Panc1 (cell line): Measurements from ENCODE around the gene TJAP1. TPM values are rescaled to one million over a fixed set of nuclear protein-coding genes. Genes with fewer than 3 reads are reported as not detected.

ENCODE experiments used
- ATAC-seq: fragments of 200-7000 bp; cut with Tn5 transposase; 2 replicates; pipeline ENCODE4 v1.9.1; 2020; ENCODE audit warnings: mild to moderate bottlenecking, moderate library complexity
- BruUV-seq: library from RNA; stranded (reverse); fragments of 400-500 nt; replicated peaks from 2 replicates; lab custom pipeline; 2021; lab: Mats Ljungman, UMichigan
- CTCF ChIA-PET: fragments of 300-600 bp; sonication (Branson Sonifier 250); formaldehyde crosslinking; loops from one replicate; lab custom pipeline; 2022; ENCODE audit warnings: antibody characterized with exemption; lab: Charles Lee
- POLR2A ChIA-PET: fragments of 300-600 bp; sonication (Branson Sonifier 250); formaldehyde crosslinking; loops from one replicate; lab custom pipeline; 2022; ENCODE audit warnings: antibody characterized with exemption; lab: Charles Lee
- DNase-seq: peaks from one replicate; pipeline ENCODE4 v3.0.0-alpha.2; 2010; ENCODE audit warnings: low read depth, low spot score
- H3K27ac ChIP-seq: 2 replicates; pipeline ENCODE4 v1.5.1; 2011; ENCODE audit warnings: mild to moderate bottlenecking, low read length, inconsistent platforms
- H3K27me3 ChIP-seq: fragments of 200-500 bp; sonication (Bioruptor generic); 2 replicates; pipeline ENCODE4 v1.6.0; 2014; ENCODE audit warnings: low read length, inconsistent platforms; ENCODE audit not compliant: control insufficient read depth, insufficient read depth
- H3K36me3 ChIP-seq: fragments of 200-500 bp; sonication (Bioruptor generic); 2 replicates; pipeline ENCODE4 v1.5.1; 2014; ENCODE audit warnings: inconsistent platforms, mild to moderate bottlenecking, low read length, moderate library complexity; ENCODE audit not compliant: control insufficient read depth, insufficient read depth
- H3K4me1 ChIP-seq: 2 replicates; pipeline ENCODE4 v1.5.1; 2011; ENCODE audit warnings: inconsistent platforms, mild to moderate bottlenecking, low read length, moderate library complexity; ENCODE audit not compliant: control insufficient read depth, insufficient read depth
- H3K4me3 ChIP-seq, 2 experiments: 2 replicates each; pipeline ENCODE4 v1.5.1; 2011 to 2012; ENCODE audit warnings: low read depth in 2 of 2, low read length in 2 of 2, mild to moderate bottlenecking in 2 of 2, inconsistent platforms in 1 of 2, moderate library complexity in 1 of 2
- H3K9me3 ChIP-seq: fragments of 200-500 bp; sonication (Bioruptor generic); 2 replicates; pipeline ENCODE4 v1.5.1; 2014; ENCODE audit warnings: low read depth, mild to moderate bottlenecking, inconsistent platforms, low read length, moderate library complexity; ENCODE audit not compliant: control insufficient read depth, insufficient read depth
- POLR2AphosphoS5 ChIP-seq: IDR thresholded peaks from 2 replicates; pipeline ENCODE4 v1.6.1; 2012; ENCODE audit warnings: mild to moderate bottlenecking, low read depth, low read length, moderate library complexity
- SIN3A ChIP-seq: IDR thresholded peaks from 2 replicates; pipeline ENCODE4 v1.6.1; 2012; ENCODE audit warnings: low read depth, mild to moderate bottlenecking, low read length, moderate library complexity, borderline replicate concordance; ENCODE audit not compliant: insufficient read depth
- TCF7L2 ChIP-seq: IDR thresholded peaks from 2 replicates; pipeline ENCODE4 v1.6.1; 2011; ENCODE audit warnings: mild to moderate bottlenecking, low read depth, low read length, inconsistent platforms
- in situ Hi-C: cut with HindIII; loops from 2 replicates; pipeline ENCODE4 v1.10.0; 2016; ENCODE audit warnings: low sequenced_read_pairs, low pct_unique_long_range_greater_than_20kb
- intact Hi-C: fragments of 100-400 bp; cut with micrococcal nuclease; formaldehyde crosslinking; loops from one replicate; pipeline ENCODE4 v1.10.0; 2022; ENCODE audit not compliant: unreplicated experiment
- total RNA-seq: library from RNA; stranded (reverse); gene quantifications from one replicate; pipeline ENCODE4 v1.2.1, GENCODE V29; 2021; ENCODE audit not compliant: unreplicated experiment
- TF ChIP-seq, protein P1 (sequence below), 2 experiments: IDR thresholded peaks; 2 replicates each; pipeline ENCODE4 v1.6.1; 2011 to 2012; ENCODE audit warnings: low read depth in 2 of 2, control low read depth in 1 of 2, low read length in 1 of 2, mild to moderate bottlenecking in 1 of 2, moderate library complexity in 1 of 2; ENCODE audit not compliant: insufficient read depth in 1 of 2
- TF ChIP-seq, protein P2 (sequence below): fragments of 450-650 bp; IDR thresholded peaks from 2 replicates; pipeline ENCODE4 v1.5.1; 2017; ENCODE audit warnings: mild to moderate bottlenecking

TJAP1 gene
- total RNA-seq, 1 experiment from 2014 or later, result 42.7 TPM

DNA sequence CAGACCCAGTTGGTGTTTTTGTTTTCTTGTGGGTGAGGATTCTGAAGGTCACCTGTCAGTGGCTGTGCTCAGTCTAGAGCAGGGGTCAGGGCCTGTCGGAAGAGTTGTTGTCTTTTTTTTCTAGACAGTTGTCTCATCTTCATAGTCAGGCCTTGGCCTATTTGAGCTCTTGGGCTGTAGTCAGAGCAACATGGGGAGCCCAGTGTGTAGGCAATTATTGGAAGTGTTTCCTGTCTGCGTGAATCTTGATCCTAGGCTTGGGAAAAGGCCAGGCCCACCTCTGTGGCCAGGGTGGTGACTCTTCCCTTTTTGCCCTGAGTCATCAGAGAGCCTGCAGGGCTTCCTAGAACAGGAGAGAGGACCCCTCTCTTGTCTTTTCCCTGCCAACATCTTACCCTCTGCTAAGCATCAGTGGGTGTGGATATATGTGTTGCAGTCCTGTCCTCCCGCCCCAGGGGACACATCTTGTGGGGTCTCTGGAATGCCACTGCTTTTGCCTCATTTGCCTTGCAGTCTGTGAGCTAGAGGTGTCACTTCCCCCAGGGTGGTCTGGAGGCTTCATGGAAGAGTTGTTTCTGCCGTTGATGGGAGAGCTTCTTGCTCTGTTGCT, 11.4 kb downstream of the TJAP1 start:
- H3K4me3 ChIP-seq, result no peak overlapping the region
- DNase-seq (no peak), ATAC-seq (no peak)
- intact Hi-C loops, result no loop called here
- in situ Hi-C loops, result no loop called here
- no peak overlapping the region for H3K27ac ChIP-seq
- TF ChIP-seq TCF7L2, result no peak
- TF ChIP-seq, protein P1, sequence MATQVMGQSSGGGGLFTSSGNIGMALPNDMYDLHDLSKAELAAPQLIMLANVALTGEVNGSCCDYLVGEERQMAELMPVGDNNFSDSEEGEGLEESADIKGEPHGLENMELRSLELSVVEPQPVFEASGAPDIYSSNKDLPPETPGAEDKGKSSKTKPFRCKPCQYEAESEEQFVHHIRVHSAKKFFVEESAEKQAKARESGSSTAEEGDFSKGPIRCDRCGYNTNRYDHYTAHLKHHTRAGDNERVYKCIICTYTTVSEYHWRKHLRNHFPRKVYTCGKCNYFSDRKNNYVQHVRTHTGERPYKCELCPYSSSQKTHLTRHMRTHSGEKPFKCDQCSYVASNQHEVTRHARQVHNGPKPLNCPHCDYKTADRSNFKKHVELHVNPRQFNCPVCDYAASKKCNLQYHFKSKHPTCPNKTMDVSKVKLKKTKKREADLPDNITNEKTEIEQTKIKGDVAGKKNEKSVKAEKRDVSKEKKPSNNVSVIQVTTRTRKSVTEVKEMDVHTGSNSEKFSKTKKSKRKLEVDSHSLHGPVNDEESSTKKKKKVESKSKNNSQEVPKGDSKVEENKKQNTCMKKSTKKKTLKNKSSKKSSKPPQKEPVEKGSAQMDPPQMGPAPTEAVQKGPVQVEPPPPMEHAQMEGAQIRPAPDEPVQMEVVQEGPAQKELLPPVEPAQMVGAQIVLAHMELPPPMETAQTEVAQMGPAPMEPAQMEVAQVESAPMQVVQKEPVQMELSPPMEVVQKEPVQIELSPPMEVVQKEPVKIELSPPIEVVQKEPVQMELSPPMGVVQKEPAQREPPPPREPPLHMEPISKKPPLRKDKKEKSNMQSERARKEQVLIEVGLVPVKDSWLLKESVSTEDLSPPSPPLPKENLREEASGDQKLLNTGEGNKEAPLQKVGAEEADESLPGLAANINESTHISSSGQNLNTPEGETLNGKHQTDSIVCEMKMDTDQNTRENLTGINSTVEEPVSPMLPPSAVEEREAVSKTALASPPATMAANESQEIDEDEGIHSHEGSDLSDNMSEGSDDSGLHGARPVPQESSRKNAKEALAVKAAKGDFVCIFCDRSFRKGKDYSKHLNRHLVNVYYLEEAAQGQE (IDR thresholded peaks at IDR 0.05; ENCODE audit: insufficient read depth in 1 of 2, low read depth in 2 of 2, low read length in 1 of 2), result no peak
- TF ChIP-seq, protein P2, sequence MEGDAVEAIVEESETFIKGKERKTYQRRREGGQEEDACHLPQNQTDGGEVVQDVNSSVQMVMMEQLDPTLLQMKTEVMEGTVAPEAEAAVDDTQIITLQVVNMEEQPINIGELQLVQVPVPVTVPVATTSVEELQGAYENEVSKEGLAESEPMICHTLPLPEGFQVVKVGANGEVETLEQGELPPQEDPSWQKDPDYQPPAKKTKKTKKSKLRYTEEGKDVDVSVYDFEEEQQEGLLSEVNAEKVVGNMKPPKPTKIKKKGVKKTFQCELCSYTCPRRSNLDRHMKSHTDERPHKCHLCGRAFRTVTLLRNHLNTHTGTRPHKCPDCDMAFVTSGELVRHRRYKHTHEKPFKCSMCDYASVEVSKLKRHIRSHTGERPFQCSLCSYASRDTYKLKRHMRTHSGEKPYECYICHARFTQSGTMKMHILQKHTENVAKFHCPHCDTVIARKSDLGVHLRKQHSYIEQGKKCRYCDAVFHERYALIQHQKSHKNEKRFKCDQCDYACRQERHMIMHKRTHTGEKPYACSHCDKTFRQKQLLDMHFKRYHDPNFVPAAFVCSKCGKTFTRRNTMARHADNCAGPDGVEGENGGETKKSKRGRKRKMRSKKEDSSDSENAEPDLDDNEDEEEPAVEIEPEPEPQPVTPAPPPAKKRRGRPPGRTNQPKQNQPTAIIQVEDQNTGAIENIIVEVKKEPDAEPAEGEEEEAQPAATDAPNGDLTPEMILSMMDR, result no peak
- TF ChIP-seq POLR2AphosphoS5, result no peak
- no peak for TF ChIP-seq SIN3A
- H3K27me3 ChIP-seq, result no peaks in the 10 kb centered on the region
- CTCF ChIA-PET, result no interaction called here
- H3K9me3 ChIP-seq, result no peaks in the 10 kb centered on the region
- peaks cover 3% of the 10 kb centered on the region; the same call in 1 of the 2 replicates for H3K4me1 ChIP-seq
- POLR2A ChIA-PET, result no interaction called here
- BruUV-seq, result no TSS peak
- H3K36me3 ChIP-seq, result no peaks in the 10 kb centered on the region

- Histone ChIP-seq H3K4me3 (no peak overlapping the region), H3K36me3 (no peaks in the 10 kb centered on the region), H3K27ac (no peak overlapping the region), H3K4me1 (peaks cover 3% of the 10 kb centered on the region; the same call in 1 of the 2 replicates), H3K9me3 (no peaks in the 10 kb centered on the region), H3K27me3 (no peaks in the 10 kb centered on the region)
- ChIA-PET CTCF (interaction anchor here (0.5 kb wide), 1 partner anchor 438 kb away, joined by 5 read pairs; no protein-coding TSS in a partner anchor), POLR2A (no interaction called here)
- BruUV-seq, result no TSS peak
- no peak for ATAC-seq
- in situ Hi-C loops (no loop called here), intact Hi-C loops (no loop called here)
- no peak for TF ChIP-seq POLR2AphosphoS5
- no peak for TF ChIP-seq TCF7L2
- TF ChIP-seq, protein P2, result no peak
- TF ChIP-seq, protein P1 (IDR thresholded peaks at IDR 0.05; ENCODE audit: insufficient read depth in 1 of 2, low read depth in 2 of 2, low read length in 1 of 2), result no peak
- TF ChIP-seq SIN3A, result no peak
- DNase-seq, result no peak
Measured at GRCh38 chr6:43489277-43490072, 12.1 kb downstream of the TJAP1 start.
